ENCODE measurements around the gene ADD1. TPM values are rescaled to one million over a fixed set of nuclear protein-coding genes. Genes with fewer than 3 reads are reported as not detected.
A peak's percentile ranks its signal among the peaks of the same experiment; 100 is the strongest.

ADD1 gene
- total RNA-seq, 1 experiment from 2014 or later: 232 TPM

DNA sequence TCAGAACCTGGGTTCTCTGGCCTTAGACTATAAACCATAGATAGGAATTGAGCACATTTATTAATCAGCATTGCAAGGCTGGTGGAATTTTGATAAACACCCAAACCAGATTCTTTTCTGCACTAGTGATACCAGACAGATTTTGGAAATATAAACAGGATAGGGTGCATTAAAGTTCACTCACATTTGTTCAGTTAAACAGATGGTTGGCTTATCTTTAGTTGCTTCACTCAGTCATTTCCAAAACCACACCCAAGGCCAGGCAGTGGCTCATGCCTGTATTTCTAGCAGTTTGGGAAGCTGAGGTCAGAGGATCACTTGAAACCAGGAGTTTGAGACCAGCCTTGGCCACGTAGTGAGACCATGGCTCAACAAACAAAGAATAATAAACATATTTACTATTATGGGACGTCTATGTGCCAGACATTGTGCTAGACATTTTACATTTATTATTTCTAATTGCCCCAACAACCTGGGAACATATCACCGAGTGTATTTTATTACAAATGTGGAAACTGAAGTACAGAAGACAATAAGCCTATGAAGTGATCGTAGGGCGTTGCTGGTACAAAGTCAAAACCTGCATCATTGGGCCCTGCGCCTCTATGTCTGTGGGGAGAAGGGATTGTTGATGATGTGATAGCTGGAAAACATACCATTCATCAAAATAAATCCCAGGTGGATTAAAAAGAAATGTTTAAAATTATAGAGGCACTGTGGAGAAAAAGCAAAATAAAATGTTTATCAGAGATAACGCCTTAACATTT is 15.0 kb downstream of the ADD1 start:
- POLR2A ChIA-PET (ENCODE audit: low non-redundant PET): no interaction called here

DNA sequence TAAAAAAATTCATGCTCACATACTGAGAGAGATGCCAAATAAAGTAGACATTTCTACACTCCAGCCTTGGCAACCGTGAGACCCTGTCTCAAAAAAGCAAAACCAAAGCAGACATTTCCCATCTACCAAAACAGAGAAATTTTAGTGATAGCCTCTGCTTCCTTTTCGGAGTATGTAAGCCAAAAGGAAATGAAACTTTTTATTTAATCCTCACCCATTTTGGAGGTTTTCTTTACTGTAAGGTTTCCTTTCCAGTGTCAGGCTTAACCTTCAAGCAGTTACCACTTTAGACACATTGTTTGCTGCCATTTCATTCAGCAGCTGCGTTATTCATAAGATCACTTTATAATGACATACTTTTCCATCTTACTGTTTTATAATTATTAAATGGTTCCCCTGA is 15.9 kb downstream of the ADD1 start:
- POLR2A ChIA-PET (ENCODE audit: low non-redundant PET): no interaction called here

More for the DNA sequence above, 15.0 kb downstream of the ADD1 start:
- intact Hi-C loops (cut with micrococcal nuclease; ENCODE audit: unreplicated experiment): no loop called here
- Histone ChIP-seq H3K4me3 (ENCODE audit: low read depth, low read length, poor library complexity, severe bottlenecking) (no peak overlapping the region), H3K27ac (ENCODE audit: low read depth, low read length, poor library complexity, severe bottlenecking) (no peak overlapping the region), H3K9me3 (ENCODE audit: low read depth, low read length, poor library complexity, severe bottlenecking) (peaks cover 4% of the 10 kb centered on the region), H3K36me3 (ENCODE audit: insufficient read depth, low read length, poor library complexity, severe bottlenecking) (peaks cover 11% of the 10 kb centered on the region), H3K4me1 (ENCODE audit: insufficient read depth, low read length, poor library complexity, severe bottlenecking) (peaks cover 52% of the 10 kb centered on the region), H3K27me3 (replicated peaks; ENCODE audit: insufficient read depth, low read depth, low read length, poor library complexity) (no peaks in the 10 kb centered on the region)
- CTCF ChIA-PET: no interaction called here
- no TSS peak for BruUV-seq (replicated peaks)
- no peak for TF ChIP-seq EZH2 (IDR thresholded peaks at IDR 0.05; ENCODE audit: borderline replicate concordance, low read depth, low read length, poor library complexity, severe bottlenecking)
- TF ChIP-seq, protein P1, sequence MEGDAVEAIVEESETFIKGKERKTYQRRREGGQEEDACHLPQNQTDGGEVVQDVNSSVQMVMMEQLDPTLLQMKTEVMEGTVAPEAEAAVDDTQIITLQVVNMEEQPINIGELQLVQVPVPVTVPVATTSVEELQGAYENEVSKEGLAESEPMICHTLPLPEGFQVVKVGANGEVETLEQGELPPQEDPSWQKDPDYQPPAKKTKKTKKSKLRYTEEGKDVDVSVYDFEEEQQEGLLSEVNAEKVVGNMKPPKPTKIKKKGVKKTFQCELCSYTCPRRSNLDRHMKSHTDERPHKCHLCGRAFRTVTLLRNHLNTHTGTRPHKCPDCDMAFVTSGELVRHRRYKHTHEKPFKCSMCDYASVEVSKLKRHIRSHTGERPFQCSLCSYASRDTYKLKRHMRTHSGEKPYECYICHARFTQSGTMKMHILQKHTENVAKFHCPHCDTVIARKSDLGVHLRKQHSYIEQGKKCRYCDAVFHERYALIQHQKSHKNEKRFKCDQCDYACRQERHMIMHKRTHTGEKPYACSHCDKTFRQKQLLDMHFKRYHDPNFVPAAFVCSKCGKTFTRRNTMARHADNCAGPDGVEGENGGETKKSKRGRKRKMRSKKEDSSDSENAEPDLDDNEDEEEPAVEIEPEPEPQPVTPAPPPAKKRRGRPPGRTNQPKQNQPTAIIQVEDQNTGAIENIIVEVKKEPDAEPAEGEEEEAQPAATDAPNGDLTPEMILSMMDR (conservative IDR thresholded peaks at IDR 0.05; ENCODE audit: low read depth, low read length): no peak
- no peak for DNase-seq (ENCODE audit: low spot score)

DNA sequence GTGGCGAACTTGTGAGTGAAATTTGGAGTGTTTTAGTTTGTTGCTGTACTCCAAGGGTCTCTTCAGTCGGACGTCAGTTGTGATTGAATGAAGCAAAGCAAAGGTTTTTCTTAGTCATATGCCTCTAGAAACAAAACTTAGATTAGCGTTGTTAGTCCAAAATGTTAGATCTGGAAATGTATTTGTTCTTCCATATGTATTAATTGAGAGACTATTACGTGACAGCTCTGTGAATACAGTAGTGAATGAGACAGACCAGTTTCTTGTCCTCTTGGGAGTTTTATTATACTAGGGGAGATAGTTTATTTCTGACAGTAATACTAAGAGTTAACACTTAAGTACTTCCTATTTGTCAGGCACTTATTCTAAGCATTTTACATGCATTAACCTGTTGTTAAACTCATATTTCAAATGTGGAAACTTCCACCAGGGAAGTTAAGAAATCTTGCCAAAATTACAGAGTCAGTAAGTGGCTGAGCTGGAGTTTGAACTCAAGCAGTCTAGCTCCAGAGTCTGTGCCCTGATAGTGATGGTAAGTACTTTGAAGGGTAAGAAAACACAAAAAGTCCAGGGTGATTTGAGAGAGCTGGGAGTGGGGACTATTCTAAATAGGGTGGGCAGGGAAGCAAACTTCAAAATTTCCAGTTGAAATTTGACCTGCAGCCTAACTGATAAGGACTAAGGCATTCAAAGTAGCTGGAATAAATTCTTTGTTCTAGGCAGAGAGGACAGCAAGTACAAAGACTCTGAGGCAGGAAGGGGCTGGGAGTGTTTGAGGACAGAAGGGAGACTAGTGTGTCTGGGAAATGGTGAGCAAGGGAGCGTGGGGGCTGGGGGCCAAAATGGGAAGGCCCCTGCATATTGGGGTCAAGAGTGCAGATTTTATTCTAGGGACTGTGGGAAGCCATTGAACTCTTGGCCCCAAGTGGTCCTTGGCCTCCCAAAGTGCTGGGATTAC is 17.0 kb downstream of the ADD1 start:
- no peak overlapping the region for H3K27ac ChIP-seq (ENCODE audit: low read depth, low read length, poor library complexity, severe bottlenecking)
- TF ChIP-seq, protein P1 (conservative IDR thresholded peaks at IDR 0.05; ENCODE audit: low read depth, low read length): no peak
- TF ChIP-seq EZH2 (IDR thresholded peaks at IDR 0.05; ENCODE audit: borderline replicate concordance, low read depth, low read length, poor library complexity, severe bottlenecking): no peak
- H3K27me3 ChIP-seq (replicated peaks; ENCODE audit: insufficient read depth, low read depth, low read length, poor library complexity): no peaks in the 10 kb centered on the region
- peaks cover 5% of the 10 kb centered on the region for H3K36me3 ChIP-seq (ENCODE audit: insufficient read depth, low read length, poor library complexity, severe bottlenecking)
- peaks cover 60% of the 10 kb centered on the region for H3K4me1 ChIP-seq (ENCODE audit: insufficient read depth, low read length, poor library complexity, severe bottlenecking)
- ChIA-PET POLR2A (ENCODE audit: low non-redundant PET) (interaction anchor here (0.6 kb wide), 1 partner anchor 33 kb away, joined by 3 read pairs; no protein-coding TSS in a partner anchor), CTCF (no interaction called here)
- intact Hi-C loops (cut with micrococcal nuclease; ENCODE audit: unreplicated experiment): no loop called here
- BruUV-seq (replicated peaks): no TSS peak
- H3K9me3 ChIP-seq (ENCODE audit: low read depth, low read length, poor library complexity, severe bottlenecking): peaks cover 4% of the 10 kb centered on the region
- peak; percentile 37 for DNase-seq (ENCODE audit: low spot score)
- H3K4me3 ChIP-seq (ENCODE audit: low read depth, low read length, poor library complexity, severe bottlenecking): no peak overlapping the region

More for the DNA sequence above, 15.9 kb downstream of the ADD1 start:
- Histone ChIP-seq H3K4me3 (ENCODE audit: low read depth, low read length, poor library complexity, severe bottlenecking) (no peak overlapping the region), H3K27ac (ENCODE audit: low read depth, low read length, poor library complexity, severe bottlenecking) (no peak overlapping the region), H3K27me3 (replicated peaks; ENCODE audit: insufficient read depth, low read depth, low read length, poor library complexity) (no peaks in the 10 kb centered on the region), H3K4me1 (ENCODE audit: insufficient read depth, low read length, poor library complexity, severe bottlenecking) (peaks cover 56% of the 10 kb centered on the region), H3K9me3 (ENCODE audit: low read depth, low read length, poor library complexity, severe bottlenecking) (peaks cover 4% of the 10 kb centered on the region), H3K36me3 (ENCODE audit: insufficient read depth, low read length, poor library complexity, severe bottlenecking) (peaks cover 8% of the 10 kb centered on the region)
- intact Hi-C loops (cut with micrococcal nuclease; ENCODE audit: unreplicated experiment): no loop called here
- DNase-seq (ENCODE audit: low spot score): no peak
- CTCF ChIA-PET: no interaction called here
- TF ChIP-seq, protein P1 (conservative IDR thresholded peaks at IDR 0.05; ENCODE audit: low read depth, low read length): no peak
- no peak for TF ChIP-seq EZH2 (IDR thresholded peaks at IDR 0.05; ENCODE audit: borderline replicate concordance, low read depth, low read length, poor library complexity, severe bottlenecking)
- no TSS peak for BruUV-seq (replicated peaks)
